ENCODE results near the gene SOX18.

Gene SOX18

DNA sequence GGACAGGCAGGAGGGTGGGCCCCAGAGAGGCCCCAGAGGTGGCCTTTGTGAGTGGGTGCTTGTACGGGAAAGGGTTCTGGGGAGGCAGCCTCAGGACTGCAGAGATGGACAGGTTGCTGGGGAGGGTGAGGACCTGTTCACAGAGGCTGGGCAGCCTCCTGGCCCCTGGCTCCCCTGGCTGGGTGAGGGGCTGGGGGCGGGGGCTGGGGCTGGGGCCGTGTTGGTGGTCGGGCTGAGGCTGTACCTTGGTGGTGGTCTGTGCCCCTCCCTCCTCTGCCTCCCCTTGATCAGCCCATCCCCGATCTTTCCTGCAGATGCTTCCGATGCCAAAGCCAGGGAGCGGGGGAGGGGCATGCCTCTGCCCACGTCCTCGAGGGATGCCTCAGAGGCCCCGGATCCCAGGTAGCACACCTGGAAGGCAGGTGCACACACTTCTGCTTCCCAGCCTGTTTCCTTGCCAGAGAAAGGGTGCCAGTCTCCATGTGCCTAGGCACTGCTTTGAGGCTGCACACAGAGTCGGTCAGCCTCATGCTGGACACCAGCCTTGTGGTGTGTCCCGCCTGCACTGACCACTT lies 18.4 kb upstream of the SOX18 start:
- DNase-seq: no peak

DNA sequence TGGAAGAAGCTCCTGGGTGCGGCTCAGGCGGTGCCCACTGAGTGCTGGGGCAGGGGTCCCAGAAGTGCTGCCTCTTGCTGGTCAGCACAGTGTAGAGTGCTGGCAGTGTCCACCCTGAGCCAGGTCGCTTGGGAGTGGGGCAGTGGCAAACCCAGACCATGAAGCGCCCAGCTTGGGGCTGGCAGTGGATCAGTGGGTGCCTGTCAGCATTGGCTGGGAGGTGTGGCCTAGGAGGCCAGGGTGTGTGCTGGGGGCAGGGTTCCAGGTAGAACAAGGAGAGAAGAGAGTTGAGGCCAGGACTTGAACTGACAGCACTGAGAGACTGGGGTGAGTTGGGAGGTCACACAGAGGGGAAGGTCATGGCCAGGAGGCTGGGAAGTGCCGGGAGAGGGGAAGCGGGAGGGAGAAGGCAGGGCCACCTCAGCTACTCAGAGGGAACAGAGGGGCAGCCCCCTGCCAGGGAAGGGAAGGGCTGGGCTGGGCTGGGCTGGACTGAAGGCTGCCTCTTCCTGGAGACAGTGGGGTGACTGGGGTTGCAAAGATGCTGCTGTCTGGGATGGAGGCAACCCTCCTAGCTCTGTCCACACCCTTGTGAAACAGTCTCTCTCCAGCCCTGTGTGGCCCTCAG lies 17.7 kb upstream of the SOX18 start:
- no peak for DNase-seq

DNA sequence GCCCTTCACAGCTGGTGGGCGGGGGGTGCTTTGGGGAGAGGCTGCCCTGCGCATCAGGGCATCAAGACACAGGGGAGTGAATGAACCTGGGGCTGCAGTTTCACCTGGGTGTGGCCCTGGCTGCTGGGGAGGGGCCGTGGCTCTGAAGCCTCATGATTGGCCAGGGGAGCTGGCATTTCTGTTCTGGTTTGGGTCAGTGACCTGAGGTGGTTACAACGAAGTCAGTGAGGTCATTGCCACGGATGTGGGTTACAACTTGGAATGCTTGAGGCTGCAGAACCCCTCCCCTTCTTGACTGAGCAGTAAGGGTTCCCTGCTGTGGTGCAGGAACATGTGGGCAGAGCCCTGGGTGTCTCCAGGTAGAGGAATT lies 16.5 kb upstream of the SOX18 start:
- DNase-seq: no peak

DNA sequence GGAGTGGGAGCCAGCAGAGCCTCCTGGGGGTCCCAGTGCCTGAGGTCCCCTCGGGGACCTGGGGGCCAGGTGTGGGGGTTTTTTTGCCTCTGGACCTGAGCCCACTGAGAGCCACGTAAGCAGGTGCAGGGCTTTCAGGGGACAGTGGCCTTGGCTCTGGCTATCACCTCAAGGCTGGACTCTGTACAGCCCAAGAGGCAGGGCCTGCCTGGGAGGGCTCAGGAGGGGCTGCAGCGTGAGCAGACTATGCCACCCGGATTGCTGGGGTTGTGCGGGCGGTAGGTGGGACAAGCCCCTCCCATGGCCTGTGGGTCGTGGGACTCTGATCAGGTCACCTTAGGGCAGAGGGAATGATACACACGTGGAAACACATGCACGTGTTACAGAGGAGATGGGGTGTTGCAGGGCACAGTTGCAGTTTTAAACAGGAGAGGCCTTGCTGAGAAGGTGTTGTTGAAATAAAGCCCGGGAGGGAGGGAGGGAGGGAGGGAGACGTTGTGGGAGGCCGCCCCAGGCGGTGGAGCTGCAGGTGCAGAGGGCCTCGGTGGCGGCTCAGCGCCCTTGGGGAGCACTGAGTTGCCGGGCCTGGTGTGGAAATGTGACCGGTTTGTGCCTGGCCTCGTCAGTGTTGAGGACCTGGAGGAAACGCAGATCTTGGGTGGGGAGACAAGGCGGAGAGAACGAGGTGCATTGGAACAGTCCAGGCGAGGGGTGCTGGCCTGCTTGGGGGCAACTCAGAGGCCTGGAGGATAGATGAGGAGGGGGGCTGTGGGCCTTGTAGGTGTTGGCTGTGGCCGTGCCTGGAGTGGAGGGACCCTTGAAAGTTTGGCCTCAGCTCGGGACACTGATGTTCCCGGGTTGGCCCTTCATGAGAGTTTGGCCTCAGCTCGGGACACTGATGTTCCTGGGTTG lies 15.9 kb upstream of the SOX18 start:
- DNase-seq: no peak

DNA sequence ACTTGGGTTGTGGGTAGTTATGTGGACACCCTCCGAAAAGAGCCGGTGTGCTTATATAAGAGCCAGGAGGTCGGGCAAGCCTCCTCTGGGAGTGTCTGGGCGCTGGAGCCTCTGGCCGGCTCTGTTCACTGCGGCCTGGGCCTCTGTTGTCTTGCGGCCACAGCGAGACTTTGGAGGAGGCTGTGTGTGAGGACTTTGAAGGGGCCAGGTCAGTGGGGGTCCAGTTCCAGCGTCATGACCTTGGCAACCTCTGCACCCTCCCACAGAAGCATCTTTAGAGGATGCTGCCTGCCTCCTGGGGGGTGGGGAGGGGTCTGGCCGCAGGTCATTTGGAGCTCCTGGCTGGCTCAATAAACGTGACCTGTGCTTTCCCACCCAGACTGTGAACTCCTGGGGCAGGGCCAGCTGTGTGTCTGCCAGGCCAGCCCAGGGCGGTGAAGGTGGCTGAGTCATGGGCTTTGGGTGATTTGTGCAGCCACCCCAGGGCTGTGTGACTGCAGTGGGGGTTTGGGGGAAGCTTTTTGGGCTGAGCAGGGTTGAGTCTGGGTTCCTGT lies 14.8 kb upstream of the SOX18 start:
- DNase-seq: no peak

DNA sequence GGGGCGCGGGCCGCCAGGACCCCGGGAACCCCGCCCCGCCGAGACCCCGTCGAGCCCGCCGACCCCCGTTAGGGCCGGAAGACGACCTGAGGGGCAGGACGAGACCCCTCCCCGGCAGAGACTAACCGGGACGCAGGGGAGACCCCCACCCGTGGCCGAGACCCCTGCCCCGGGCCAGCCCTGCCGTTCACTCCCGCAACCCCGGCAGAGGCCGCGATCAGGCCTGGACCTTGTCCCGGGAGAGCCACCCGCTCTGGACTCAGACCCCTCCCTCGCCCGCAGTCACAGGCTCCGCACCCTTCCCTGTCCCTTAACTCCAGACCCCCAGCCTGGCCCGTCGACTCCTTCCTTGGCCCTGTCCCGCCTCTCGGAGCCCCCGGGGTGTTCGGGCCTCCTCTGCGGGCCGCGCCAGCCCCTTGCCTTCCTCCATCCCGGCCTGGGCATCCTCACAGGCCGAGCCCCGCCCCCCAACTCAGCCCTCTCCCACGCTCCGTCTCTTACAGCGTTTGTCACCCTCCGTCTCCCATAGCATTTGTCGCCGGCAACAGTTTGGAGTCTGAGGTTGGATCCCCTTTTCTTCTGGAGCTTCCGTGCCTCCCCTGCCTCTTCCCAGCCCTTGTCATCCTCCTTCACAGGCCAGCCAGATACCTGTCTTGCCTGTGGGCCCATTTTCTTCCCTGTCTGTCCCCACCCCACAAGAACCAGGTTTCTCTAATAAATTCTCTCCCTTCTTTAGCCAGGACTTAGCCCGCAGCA lies 14.1 kb upstream of the SOX18 start:
- no peak for DNase-seq

DNA sequence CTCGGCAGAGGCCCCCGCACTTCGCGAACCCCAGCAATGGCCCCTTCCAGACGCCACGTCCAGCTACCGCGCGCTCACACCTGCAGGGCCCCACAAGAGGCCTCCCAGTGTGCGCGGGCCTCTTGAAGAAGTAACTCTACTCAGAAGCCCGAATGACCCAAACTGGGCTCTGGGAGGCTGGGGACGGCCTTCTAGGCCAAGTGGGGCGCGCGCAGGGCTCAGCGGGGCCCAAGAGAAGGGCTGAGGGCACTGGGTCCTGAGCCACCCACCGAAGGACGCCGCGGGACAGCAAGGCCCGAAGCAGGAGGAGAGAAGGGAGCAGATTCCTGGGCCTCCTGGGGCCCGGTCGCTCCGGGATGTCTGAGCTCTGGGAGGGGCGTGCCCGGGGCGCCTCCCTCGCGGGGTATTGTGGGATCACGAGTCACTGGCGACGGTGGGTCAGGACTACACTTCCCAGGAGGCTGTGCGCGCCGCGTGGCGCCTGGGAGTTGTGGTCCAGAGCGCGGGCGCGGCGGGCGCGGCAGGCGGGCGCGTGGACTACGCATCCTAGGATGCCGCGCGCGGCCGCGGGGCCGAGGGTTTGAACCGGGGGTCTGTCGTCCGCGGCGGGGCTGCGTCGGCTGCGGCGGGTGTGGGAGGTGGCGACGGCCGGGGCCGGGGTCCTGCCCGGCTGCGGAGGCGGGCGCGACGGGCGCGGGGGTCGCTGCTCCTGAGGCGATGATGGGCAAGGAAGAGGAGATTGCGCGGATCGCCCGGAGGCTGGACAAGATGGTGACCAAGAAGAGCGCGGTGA lies 13.4 kb upstream of the SOX18 start, which contains the start of gene TCEA2:
TCEA2 (plus strand) TSS at position 603 of the 793 bp plus-strand sequence; CDS start at position 718, 115 bp downstream.
- DNase-seq: peak; percentile 97

DNA sequence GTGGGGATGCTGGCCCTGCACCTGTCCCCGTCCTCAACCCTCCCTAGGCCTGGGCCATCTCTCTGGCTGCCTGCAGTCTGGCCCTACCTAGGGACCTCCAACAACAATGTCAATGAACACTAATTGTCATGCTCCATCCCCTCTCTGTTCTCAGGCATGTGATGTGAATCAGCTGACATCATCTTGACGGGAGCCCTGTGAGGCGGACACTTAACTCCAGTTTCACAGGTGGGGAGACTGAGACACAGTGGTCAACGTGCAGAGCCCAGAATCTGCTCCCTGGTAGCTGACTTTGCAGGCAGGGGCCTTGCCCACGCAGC lies 12.8 kb upstream of the SOX18 start:
- DNase-seq: no peak

DNA sequence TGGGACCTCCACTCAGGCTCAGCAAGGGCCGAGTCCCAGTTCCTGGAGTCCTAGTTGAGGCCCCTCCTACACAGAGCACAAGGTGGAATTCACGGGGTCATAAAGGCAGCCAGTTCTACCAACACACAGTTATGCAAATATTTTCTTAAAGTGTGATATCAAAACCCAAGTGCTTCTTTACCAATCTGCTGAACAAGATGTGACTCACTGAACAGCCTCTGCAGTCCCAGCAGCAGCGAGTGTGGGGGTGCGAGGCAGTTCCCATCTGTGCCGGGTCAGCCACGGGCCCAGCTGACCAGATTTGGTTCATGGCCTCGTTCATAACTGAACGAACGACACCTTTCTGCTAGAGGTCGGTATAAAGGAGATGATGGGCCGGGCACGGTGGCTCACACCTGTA lies 9.1 kb upstream of the SOX18 start:
- DNase-seq: no peak

DNA sequence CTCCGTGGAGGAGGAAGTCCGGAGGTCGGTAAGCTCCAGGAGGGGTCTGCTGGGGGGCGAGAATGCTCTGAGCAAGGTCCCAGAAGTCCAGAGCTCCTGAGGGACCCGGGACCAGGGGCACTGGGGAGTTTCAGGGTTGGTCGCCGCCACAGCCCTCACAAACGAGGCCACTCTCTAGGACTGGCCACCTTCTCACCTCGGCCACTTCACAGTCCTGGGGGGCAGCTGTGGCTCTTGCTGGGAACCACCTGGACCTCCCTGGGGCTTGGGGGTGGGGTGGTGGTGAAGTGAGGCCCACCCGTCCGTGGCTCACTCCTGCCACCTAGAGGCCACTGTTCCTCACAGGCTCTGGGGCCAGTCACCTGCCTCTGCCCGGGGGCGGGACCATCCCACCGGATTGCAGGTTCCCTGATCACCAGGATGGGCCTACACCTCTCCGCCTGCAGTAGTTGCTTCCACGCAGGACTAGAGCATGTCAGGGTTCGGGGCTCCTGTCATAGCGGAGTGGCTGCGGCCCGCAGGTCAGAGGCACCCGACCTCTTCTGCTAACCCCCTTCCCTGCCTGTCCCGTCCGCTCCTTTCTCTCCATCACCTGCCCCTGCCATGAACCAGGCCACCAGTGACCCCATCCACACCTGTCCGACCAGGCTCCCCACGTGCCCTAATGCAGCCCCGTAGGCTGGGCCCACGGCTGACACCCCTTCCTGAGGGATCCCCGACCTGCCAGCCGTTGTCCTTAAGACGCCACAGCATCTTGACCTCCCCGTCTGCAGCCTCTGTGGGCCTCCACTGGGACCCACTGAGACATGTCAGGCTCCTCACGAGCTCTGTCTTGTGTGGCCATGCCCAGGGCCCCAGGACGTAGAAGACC lies 8.4 kb upstream of the SOX18 start:
- peak; percentile 81 for DNase-seq

DNA sequence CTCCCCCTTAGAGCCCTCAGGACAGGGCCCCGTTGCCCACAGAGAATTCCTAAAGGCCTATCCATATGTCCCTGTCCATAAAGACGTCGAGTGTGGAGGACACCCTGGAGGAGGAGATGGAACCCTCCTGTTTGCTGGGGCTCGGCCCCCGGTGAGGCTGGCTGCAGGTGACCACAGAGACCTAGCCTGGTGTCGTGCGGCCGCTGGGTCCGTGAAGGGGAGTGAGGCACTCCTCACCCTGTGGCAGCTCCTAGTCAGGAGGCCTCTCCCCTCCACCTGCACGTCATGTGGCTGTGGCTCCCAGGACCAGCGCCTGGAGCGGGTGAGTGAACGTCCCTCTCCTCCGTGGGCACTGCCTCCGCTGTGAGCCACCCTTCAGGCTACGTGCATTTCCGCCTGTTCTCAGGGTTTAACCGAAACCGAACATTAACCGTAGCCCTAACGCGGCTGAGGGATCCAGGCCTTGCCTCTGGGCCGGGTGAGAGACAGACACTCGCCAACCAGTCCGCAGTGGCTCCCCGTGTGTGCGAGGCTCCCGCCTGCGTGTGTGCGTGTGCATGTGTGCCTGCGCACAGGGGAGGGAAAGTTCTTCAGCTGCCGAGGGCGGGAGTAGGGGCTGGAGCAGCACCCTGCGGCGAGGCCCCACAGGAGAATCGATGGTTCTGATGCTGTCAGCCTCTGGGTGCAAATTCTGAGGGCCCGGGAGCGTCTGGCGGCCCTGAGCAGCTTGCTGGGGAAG lies 7.6 kb upstream of the SOX18 start:
- no peak for DNase-seq

DNA sequence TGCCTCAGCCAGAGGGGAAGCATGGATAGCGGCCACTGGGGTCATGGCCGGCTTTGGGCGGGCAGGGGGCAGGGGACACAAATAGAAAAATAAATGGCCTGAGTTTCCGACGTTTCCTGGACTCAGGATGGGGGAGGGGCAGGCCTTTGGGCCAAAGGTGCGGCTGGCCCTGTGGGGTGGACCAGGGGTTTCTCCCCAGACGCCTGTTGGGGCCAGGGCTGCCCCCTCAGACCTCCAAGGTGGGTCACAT lies 7.1 kb upstream of the SOX18 start:
- no peak for DNase-seq

DNA sequence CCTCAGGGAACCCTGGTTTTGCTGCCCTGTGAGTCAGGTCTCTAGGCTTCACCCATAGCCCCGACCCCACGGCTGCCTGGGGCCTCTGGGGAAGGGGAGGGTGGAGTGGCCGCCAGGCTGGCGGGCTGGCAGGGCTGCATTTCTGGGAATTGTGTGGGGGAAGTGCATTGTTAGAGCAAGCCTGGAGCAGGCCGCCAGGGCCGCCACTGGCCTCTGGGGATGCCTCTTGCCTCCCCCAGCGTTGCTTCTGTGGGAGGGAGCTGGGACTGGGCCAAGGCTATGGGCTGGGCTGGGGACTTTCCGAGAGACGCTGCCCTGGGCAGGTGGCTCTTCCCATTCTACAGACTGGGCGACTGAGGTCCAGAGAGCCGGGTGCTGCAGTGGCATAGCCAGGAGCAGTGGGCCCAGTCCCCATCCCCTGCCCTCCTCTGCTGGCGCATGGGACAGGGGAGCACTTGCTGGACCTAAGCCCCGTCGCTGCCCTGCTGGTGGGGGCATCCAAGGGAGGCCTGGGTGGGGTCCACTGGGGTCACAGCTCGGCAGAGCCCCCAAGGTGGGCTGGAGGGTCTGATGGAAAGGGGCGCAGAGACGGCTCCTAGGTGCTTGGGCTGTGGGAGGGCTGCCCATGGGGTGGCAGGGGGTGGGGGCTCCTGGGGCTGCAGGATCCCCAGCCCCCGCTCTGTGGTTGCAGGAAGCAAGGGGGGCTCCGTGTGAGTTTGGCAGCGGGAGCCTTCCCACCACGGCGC lies 6.6 kb upstream of the SOX18 start:
- DNase-seq: no peak

DNA sequence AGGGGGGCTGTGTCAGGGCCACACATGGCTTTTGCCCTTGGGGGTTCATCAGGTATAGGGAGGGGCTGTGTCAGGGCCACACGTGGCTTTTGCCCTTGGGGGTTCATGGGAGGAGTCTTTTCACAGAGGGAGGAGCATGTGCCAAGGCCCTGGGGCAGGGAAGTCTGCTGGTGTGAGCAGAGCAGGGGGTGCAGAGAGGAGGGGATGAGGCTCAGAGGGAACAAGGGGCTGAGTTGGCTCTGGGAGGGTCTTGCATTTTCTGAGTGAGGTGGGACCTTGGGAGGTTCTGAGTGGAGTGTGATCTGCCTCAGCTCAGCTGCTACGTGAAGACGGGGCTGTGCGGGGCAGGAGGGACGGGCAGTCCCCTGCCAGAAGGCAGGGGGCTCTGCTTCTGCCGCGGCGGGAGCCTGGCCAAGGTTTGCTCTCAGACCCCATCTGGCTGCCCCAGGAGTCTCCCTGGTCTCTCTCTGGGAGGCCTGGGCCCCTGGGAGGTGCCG lies 6.0 kb upstream of the SOX18 start:
- DNase-seq: no peak

DNA sequence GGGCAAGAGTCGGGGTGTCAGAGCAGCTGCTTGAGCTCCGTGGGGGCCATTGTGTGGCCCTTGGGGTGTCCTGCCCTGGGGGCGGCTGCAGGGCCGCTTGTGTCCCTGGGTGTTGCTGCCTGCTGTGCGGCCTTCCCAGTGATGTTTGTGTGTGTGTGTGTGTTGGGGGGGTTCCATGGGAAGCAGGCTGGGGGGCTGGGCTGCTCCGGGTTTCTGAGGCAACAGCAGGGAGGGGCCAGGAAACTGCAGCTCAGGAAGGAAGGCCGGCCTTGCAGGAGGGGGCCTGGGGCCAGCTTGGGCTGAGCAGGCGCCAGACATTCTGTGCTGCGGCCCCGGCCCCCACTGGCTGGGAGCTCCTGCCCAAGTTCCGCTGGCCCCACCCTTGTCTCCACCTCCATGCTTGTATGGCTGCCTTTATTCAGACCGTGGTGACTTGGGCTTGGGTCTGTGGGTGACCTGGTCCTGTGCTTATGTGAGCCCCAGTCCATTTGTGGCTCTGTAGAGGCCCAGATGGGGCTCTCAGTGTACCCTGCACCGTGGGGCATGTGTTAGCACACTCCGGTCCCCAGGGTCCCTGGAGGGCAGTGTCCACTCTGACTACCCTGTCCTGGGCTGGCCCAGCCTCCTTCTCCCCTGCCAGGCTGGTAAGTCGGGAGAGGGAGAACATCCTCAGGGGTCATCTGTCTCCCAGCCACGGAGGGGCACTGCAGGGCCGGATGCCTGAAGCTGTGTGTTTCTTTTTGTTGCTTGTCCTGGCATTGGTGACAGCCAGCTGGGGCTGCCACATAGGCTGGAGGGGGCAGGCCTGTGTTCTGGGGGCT lies 4.6 kb upstream of the SOX18 start:
- peak; percentile 76 for DNase-seq

DNA sequence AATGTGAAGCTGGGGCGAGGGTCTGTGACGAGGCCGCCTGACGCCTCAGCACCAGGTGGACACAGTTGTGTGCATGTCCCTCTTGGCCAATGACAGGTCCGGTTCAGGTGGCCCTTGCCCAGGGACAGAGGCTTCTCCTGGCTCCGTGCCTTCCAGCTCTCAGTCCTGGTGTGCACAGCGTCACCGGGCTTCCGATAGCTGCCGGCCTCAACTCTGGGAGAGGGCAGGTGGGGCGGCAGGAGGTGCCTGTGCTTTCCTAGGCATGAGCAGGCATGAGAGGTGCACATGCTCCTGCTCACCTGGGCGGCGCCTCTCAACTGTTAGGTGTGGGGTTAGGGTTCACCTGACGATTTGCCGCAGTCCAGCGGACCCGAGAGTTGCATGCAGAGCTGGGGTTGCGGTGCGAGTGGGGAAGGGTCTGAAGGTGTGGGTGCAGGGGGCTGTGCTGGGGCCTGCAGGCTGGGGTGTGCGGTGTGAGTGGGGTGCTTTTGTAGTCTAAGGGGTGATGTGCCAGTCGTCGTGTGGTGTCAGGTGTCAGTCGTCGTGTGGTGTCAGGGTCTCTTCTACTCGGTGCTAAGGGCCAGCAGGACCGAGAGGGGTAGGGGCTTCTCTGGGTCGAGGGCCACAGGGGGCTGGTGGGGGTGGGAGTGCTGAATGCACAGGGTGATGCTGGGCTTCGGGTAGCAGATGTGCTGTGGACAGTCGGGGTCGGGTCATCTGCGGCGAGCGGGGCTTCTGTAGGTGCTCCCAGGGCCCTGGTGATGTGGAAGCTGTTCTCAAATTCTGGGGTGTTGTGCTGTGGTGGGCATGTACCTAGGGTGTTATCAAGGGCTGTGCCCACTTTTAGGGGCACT lies 3.8 kb upstream of the SOX18 start:
- no peak for DNase-seq

DNA sequence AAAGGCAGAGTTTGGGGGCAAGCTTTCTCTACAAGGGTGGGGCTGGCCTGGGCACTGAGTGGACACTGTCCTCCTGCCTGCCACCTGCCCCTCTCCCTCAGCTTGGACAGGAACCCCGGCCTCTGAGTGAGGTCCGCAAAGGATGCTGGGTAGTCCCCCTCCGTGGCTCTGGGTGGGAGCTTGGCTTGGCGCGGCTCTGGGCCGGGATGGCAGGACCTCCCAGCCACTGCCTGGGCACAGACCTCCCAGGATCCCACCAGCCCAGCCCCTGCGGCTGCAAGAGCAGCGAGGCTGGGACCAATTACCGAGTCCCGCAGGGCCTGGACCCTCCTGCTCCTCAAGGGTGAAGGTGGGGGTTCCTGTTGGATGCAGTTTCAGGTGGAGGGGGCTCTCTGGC lies 2.9 kb upstream of the SOX18 start:
- DNase-seq: no peak

All from right forelimb (tissue), 1 donor.